T-helper 2 cell (primary cell): ENCODE measurements around the gene KIAA2012.

Experiments
- DNase-seq, 5 experiments: peaks; one replicate each; pipeline versions ENCODE4 v3.0.0 to v3.0.0-alpha.2; 2012 to 2022
- total RNA-seq, 2 donors: gene quantifications; one replicate each; lab custom pipeline; 2026; lab: John Stamatoyannopoulos, UW

Gene KIAA2012
- 0 to 0.13 reads per million in 2 donors for total RNA-seq

DNA sequence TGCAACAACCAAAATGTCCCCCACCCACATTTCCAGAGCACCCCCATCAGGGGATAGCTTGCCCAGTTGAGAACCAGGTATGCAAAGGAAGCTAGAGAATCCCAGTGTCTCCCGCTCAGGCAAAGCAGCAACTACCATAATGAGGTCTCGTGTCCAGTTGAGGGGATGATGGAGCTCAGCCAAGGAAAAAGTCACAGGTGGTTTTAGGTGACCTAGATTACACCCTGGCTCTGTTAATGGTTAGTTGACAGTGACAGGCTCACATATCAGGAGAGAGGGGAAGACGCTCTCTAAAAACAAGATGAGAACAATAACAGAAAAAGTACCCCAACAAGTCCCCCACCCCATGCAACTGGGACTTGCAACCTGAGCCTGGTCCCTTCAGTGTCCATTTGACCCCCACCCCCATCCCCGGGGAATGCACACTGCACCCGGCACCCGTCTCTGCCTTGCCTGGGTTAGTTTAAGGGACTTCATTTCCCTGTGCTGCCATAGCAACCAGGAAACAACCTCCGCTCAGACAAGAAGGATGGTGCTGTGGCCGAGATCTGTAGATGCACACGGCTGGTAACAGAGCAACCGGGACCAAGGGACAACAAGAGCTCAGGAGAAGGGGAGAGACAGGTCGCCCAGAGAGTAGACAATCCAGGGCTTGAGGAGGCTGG lies at the start of gene KIAA2012:
TSS of gene KIAA2012 (plus strand) at position 519 of the 665 bp plus-strand sequence. CDS start 373 bp downstream, outside the sequence.
- DNase-seq, result no peak

DNA sequence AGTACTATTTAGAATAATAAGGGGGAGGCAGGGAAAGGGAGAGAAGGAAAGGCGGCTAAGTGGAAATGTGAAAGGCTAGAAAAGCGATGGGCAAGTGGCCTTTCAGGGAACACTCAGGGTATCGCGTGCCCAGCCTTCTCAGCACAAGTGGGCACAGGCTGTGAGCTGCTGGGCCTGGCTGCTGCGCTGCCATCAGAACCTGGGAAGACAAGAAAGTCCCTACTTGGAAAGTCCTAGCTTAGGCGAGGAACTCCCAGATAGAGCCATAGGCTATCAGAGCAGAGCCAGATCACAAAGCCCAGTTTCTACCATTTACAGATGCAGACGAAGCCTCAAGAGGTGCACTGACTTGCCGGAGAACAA lies 49.2 kb upstream of the KIAA2012 start:
- DNase-seq, result no peak

DNA sequence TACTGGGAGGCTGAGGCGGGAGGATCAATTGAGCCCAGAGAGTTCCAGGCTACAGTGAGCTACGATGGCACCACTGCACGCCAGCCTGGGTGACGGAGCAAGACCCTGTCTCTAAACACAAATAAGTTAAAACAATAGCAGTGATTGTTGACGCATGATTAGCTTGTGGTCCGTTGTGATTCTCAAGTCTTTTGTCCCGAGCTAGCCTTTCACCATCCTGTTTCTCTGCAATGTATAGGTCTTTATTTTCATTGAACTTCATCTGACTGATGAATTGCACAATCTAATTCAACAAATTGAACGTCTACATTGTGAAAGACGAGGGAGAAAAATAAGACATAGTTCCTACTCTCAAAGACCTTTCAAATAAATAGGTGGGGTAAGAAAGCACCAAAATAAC lies 48.2 kb upstream of the KIAA2012 start:
- no peak for DNase-seq

DNA sequence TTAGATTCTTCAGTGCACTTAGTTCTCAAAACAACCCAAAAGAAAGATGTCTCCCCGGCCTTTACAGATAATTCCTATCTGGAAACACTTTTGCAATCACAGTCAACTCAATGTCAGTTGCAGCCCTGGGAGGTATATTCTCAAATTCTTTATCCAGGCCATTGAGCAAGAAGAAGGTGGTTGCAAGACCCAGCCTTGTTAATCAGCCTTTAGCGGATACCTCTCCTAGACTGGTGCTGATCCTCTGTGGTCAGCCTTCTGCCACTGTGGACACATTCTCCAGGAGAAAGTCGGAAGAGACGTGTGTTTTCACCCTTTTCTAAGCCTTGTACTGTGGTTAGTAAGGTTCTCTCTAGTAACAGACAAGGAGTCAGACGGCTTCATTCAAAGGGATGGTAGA lies 47.2 kb upstream of the KIAA2012 start:
- no peak for DNase-seq

DNA sequence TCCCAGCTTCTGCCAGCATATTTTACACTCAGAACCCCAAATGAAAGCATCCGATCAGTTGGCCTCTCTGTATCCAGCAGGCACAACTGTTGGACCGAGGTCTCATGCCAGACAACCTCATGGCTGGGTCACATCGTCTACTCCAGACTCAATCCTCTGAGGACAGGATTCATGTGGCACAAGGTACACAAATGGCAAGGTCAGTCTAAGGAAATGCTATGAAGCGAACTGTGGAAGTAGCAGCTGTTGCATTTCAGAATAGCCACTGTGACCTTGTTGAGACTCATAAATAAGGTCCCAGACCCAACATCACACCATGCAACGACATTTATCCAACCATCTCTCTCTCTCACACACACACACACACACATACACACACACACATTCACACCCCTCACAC lies 46.5 kb upstream of the KIAA2012 start:
- no peak for DNase-seq

DNA sequence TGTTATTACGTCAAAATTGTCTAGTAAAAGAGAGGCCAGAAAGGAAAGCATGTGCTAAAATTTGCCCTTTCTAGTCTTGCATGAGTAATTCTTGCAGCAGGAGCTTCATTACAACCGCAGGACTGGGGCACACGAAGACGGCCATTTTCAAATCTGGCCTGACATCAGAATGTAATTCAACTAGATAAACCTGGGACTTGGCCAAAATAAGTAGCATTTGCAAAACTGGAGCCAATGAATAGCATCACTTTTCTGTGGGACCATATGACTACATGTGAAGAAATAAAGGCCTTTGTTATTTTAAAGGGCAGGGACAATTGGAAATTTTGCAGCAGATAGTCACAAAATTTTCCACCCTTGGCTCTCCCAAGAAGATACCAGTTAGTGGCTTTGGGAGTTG lies 42.4 kb upstream of the KIAA2012 start:
- DNase-seq, result no peak

DNA sequence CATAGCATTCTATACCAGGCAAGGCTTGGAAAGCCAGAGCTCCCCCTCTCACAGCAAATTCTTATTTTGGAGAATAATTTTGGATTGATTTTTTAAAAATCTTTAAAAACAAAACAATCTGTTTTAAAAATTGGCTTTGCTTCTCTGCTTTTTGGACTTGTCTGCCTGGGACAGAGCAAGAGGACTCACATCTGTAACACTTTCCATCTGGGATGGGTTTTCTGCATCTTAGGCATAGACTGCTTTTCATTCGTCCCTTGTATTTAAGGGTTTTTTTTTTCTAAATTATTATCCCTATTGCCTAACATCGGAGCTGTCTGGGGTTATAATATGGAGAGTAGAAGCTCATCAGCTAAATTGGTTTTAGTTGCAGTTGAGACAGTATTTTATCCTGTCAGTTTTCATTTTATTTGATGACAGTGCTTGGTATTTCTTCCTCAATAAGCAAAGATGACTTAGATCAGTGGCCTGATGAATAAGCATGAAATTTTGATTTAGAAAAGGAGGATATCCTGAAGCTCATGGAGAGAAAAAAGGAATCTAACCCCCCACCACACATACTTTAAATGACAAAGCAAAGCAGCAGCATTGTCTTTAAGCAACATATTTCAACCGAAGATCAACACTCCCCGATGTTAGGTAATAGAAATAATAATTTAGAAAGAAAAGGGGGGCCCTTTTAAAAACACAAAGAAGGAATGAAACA lies 41.7 kb upstream of the KIAA2012 start:
- no peak for DNase-seq

DNA sequence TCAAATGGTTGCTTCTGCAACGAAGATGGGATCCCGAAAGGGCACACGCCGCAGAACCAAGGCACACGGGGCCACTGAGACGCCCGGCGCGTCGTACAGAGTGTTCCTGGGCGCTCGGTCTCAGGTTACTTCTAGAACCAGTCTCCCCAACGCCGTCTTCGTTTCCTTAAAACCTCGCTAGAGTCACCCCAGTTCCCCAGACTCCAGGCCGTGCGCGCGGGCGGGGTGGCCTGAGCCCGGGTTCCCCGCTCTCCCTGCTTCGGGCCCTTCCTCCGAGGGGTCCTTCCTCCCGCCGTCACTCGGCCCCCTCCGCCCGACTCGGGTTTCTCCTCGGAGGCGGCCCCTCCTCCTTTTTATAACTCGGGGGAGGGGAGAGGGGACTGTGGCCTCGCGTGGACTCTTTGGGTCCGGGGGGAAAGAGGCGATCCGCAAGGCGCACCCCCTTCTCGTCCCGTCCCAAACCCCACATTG lies 40.2 kb upstream of the KIAA2012 start:
- DNase-seq, result peak in 3 of 5 experiments; percentile 4 to 55 (median 11)

DNA sequence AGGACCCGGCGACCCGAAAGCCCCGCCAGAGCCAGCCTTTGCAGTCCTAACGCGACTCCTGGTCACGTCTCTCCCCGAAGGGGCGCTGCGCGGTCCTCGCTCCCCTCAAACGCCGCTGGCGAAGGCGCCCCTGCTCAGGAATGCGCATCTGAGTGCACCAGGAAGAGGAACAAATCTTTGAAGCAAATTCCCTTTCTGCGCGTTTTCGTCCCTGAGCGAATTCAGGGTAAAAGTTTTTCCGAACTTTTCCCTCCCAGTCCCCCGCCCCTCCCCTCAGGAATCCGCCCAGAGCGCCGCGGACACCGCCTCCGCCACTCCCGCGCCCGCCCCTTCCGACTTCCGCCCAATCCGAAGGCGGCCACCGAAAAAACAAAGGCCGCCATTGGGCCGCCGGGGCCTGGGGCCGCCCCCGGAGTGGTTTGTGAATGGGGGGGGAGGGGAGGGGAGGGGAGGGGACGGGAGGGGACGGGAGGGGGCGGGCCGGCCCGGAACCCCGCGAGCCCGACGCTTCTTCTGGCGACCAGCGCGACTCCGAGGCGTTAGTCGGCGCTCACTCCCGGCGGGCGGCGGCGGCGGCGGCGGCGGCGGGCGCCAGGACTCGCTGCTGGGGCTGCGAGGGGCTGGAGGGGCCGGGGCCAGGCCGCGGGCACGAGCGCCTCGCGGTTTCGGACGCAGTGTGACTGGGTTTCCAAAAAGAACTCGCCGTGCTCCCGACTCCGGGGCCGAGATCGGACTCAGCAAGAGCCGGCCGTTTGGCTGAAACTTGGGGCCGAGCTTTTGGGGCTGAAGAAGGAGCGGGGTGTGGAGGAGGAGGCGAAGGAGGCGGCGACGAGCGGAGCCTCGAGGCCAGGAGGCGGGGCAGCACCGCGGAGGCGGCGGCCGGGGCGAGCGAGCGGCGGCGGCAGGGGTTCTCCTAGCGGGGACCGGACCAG lies 39.5 kb upstream of the KIAA2012 start, which contains the start of gene FZD7:
TSS of gene FZD7 (plus strand) at position 539 of the 932 bp plus-strand sequence. CDS start 793 bp downstream, outside the sequence.
- DNase-seq, result peak; percentile 73 to 90 (median 76)

DNA sequence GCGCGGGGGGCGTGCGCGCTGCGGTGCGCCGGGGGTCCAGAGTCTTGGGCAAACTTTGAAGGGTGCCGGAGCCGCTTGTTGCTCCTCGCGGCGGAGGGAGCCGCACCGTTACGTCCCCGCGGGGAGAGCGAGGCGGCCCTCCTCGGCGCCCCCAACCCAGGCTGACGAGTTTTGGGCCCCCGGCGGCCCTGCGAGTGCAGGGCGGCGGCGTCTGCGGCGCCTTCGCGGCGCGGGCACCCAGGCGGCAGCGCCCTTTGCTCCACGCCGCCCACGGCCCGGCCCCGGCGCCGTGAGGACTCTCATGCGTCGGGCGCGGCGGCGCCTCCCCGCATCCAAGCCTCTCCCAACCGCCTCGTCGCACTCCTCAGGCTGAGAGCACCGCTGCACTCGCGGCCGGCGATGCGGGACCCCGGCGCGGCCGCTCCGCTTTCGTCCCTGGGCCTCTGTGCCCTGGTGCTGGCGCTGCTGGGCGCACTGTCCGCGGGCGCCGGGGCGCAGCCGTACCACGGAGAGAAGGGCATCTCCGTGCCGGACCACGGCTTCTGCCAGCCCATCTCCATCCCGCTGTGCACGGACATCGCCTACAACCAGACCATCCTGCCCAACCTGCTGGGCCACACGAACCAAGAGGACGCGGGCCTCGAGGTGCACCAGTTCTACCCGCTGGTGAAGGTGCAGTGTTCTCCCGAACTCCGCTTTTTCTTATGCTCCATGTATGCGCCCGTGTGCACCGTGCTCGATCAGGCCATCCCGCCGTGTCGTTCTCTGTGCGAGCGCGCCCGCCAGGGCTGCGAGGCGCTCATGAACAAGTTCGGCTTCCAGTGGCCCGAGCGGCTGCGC lies 38.6 kb upstream of the KIAA2012 start:
- peak in 3 of 5 experiments; percentile 10 to 57 (median 16) for DNase-seq

DNA sequence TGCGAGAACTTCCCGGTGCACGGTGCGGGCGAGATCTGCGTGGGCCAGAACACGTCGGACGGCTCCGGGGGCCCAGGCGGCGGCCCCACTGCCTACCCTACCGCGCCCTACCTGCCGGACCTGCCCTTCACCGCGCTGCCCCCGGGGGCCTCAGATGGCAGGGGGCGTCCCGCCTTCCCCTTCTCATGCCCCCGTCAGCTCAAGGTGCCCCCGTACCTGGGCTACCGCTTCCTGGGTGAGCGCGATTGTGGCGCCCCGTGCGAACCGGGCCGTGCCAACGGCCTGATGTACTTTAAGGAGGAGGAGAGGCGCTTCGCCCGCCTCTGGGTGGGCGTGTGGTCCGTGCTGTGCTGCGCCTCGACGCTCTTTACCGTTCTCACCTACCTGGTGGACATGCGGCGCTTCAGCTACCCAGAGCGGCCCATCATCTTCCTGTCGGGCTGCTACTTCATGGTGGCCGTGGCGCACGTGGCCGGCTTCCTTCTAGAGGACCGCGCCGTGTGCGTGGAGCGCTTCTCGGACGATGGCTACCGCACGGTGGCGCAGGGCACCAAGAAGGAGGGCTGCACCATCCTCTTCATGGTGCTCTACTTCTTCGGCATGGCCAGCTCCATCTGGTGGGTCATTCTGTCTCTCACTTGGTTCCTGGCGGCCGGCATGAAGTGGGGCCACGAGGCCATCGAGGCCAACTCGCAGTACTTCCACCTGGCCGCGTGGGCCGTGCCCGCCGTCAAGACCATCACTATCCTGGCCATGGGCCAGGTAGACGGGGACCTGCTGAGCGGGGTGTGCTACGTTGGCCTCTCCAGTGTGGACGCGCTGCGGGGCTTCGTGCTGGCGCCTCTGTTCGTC lies 37.7 kb upstream of the KIAA2012 start:
- peak in 3 of 5 experiments; percentile 10 to 45 (median 16) for DNase-seq

DNA sequence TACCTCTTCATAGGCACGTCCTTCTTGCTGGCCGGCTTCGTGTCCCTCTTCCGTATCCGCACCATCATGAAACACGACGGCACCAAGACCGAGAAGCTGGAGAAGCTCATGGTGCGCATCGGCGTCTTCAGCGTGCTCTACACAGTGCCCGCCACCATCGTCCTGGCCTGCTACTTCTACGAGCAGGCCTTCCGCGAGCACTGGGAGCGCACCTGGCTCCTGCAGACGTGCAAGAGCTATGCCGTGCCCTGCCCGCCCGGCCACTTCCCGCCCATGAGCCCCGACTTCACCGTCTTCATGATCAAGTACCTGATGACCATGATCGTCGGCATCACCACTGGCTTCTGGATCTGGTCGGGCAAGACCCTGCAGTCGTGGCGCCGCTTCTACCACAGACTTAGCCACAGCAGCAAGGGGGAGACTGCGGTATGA lies 37.1 kb upstream of the KIAA2012 start:
- DNase-seq, result no peak

DNA sequence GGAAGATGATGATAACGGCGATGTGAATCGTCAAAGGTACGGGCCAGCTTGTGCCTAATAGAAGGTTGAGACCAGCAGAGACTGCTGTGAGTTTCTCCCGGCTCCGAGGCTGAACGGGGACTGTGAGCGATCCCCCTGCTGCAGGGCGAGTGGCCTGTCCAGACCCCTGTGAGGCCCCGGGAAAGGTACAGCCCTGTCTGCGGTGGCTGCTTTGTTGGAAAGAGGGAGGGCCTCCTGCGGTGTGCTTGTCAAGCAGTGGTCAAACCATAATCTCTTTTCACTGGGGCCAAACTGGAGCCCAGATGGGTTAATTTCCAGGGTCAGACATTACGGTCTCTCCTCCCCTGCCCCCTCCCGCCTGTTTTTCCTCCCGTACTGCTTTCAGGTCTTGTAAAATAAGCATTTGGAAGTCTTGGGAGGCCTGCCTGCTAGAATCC lies 36.4 kb upstream of the KIAA2012 start:
- no peak for DNase-seq

DNA sequence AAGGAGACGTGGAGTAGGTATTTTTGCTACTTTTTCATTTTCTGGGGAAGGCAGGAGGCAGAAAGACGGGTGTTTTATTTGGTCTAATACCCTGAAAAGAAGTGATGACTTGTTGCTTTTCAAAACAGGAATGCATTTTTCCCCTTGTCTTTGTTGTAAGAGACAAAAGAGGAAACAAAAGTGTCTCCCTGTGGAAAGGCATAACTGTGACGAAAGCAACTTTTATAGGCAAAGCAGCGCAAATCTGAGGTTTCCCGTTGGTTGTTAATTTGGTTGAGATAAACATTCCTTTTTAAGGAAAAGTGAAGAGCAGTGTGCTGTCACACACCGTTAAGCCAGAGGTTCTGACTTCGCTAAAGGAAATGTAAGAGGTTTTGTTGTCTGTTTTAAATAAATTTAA lies 36.0 kb upstream of the KIAA2012 start:
- DNase-seq, result no peak

DNA sequence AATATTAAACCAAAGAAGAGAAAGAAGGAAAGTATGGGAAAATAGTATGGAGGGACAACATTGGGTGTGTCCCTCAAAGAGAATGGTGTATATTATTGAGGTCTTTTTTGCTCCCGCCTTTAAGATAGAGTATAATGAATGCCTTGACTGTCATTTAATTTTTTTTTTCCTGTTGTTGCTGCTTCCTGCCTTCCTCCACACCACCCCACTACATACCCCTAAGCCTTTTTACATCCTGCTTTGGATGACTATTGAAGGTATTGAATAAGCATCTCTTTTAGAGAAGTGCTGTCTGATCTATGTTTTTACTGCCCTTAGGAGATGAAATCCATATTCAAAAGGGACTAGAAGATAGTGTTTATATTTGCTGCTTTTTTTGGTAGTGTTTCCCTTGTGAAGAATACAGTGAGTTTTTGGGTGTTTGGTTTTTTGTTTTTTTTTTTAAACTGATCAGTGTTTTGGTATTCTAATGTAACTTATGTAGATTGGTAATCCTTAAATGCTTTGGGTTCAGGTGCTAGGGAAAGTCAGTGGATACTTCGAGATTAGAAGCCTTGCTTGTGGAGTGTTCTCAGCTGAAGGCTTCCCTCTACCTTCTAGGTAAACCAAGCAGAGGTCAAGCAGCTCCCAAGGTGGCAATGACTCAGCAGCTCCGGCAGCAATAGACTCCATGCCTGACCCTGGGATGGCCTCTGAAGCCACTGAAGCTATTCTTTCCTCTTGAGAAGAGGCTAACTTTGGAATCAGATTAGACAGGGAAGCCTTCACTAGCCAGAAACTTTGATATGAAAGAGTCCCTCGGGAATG lies 34.4 kb upstream of the KIAA2012 start:
- DNase-seq, result no peak

DNA sequence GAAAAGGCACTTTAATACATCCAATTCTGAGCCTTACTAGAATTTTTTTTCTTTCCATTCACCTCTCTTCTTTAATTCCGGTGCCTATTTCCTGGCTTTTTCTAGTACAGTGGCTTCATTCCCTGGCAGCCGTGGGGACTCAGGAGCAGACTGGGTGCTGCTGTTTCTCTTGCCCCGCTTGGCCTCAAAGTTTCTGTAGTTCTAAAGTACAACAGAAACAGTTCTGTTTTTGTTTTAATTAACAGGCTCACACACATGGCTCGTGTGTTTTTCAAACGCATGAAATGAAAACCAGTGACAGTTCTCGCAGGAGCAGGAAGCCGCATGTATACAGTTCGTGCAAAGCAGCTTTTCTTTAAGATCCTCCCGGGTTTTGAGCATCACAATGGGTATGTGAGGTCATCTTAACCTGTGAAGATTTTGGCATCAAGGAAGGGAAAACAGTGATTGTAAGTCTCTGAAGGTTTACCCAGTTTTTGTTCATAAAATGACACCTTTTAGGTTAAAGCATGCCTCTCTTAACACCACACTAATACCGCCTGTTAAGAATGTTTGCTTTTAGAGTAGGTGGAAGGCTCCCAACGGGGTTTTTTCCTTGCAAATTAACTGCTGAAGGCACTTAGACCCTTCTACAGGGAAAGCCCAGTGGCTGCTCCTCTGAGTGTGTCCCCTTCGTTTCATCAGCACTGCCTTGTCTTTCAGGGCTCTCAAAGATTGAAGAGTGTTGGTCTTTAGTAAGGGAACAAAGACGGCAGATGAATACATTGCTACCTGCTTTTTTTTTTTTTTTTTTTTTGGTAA lies 33.6 kb upstream of the KIAA2012 start:
- no peak for DNase-seq

DNA sequence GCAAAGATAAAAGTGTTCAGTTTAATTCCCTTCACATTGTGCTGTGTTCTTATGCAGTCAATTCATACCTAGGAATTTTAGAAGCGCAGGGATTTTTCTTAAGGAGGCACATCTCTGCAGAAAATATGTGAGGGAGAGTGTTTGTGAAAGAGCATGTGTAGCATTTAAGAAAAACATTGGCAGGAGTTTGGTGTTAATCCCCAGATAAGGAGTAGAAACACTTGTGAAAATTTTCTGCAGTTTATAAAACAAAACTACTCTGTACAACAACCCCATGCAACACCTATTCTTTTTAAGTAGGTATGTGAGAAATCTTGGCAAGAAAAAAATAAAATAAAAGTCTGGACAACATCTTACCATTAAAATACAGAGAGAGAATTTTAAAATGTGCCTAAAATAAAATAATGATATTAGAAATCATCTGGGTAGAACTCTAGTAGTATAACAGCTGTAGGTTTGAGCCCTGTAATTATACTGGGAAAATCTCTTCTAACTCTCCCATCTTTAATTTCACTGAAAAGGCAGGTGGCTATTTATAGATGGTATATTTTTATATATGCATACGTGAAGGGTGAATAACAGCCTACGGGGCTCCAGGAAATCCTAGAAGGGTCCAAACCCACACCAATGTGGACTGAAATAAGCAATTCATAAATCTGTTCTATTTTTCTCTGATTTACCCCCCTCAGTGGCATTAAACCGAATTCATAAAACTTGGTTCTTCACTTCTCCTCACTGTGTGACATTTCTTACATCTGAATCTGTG lies 32.8 kb upstream of the KIAA2012 start:
- no peak for DNase-seq

DNA sequence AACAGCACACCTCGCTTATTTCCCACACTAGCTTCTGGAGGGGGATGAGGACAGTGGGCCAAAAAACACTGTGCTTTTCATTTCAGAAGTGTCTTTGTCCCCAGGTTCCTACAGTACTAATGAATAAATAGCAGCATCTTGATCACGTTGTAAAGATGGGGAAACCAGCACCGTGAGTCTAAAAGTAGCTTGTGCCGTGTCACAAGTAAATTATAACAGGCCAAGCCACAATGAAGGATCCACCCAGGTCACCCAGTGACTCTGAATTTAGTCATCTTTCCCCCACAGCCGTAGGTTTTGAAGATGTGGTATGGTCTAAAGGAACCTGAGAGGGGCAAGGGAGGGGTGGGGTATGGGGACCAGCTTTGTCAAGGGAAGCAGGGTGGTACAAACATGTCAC lies 30.6 kb upstream of the KIAA2012 start:
- no peak for DNase-seq
